ENCODE results near the gene LYRM7. TPM values are rescaled to one million over a fixed set of nuclear protein-coding genes. Genes with fewer than 3 reads are reported as not detected.

The LYRM7 gene
- total RNA-seq, 2 experiments from 2014 or later, result 8.3 to 11.9 TPM

GRCh38 chr5:131209506-131210150, 38.9 kb downstream of the LYRM7 start:
- Mint-ChIP-seq H3K27me3 (no peaks in the 10 kb centered on the region), H3K9me3 (peaks cover 2% of the 10 kb centered on the region), H3K27ac (peak overlapping the region; percentile 96), H3K4me1 (ENCODE audit: low read depth) (peaks cover 62% of the 10 kb centered on the region), H3K4me3 (peak overlapping the region; percentile 77), H3K36me3 (ENCODE audit: low read depth) (no peaks in the 10 kb centered on the region)
- Histone ChIP-seq H3K4me1 (ENCODE audit: insufficient read depth, low read length) (peaks cover 25% of the 10 kb centered on the region), H3K36me3 (ENCODE audit: insufficient read depth, low read length) (no peaks in the 10 kb centered on the region), H3K4me3 (ENCODE audit: low read length) (peak overlapping the region; percentile 19), H3K9me3 (ENCODE audit: control insufficient read depth in 1 of 2, insufficient read depth in 1 of 2, low read length in 2 of 2) (no peaks in the 10 kb centered on the region), H3K27ac (ENCODE audit: low read depth in 1 of 2, low read length in 2 of 2) (peak overlapping the region; percentile 69 to 79), H3K27me3 (ENCODE audit: control insufficient read depth in 1 of 2, insufficient read depth in 2 of 2, low read length in 2 of 2) (no peaks in the 10 kb centered on the region)
- no peak for TF ChIP-seq CTCF (IDR thresholded peaks at IDR 0.05)
- CTCF ChIA-PET, result interaction anchor here (0.9 to 1.1 kb wide), 3 partner anchors 10 to 176 kb away, joined by 3 to 5 read pairs (median 3); no protein-coding TSS in a partner anchor
- POLR2A ChIA-PET, result interaction anchor here (0.7 to 4.3 kb wide), 22 partner anchors 12 to 205 kb away, joined by 3 to 54 read pairs (median 4); partner anchors contain the start of genes CDC42SE2 and HINT1
- peak; percentile 7 to 91 (median 40) for DNase-seq
- peak; percentile 93 for ATAC-seq (ENCODE audit: poor library complexity)
- intact Hi-C loops (cut with DNase I, micrococcal nuclease), result loop anchor here (1.0 to 5.0 kb wide), 5 partner anchors 38 to 173 kb away; partner anchors contain the start of gene LYRM7 (in 1 of the 2)

- intact Hi-C loops (cut with DNase I, micrococcal nuclease), result loop anchor here in 1 of 2 experiments (5.0 kb wide), 1 partner anchor 37 kb away; no protein-coding TSS in a partner anchor
- peak overlapping the region; percentile 19 for H3K4me3 ChIP-seq (ENCODE audit: low read length)
These were observed 39.4 kb downstream of the LYRM7 start for GRCh38 chr5:131210151-131210510.

GRCh38 chr5:131211669-131212068, 40.9 kb downstream of the LYRM7 start:
- intact Hi-C loops (cut with DNase I, micrococcal nuclease), result loop anchor here in 1 of 2 experiments (5.0 kb wide), 1 partner anchor 36 kb away; no protein-coding TSS in a partner anchor
- Histone ChIP-seq H3K27me3 (ENCODE audit: control insufficient read depth in 1 of 2, insufficient read depth in 2 of 2, low read length in 2 of 2) (no peaks in the 10 kb centered on the region), H3K4me3 (ENCODE audit: low read length) (no peak overlapping the region), H3K9me3 (ENCODE audit: control insufficient read depth in 1 of 2, insufficient read depth in 1 of 2, low read length in 2 of 2) (no peaks in the 10 kb centered on the region), H3K27ac (ENCODE audit: low read depth in 1 of 2, low read length in 2 of 2) (no peak overlapping the region), H3K4me1 (ENCODE audit: insufficient read depth, low read length) (peaks cover 28% of the 10 kb centered on the region), H3K36me3 (ENCODE audit: insufficient read depth, low read length) (no peaks in the 10 kb centered on the region)
- DNase-seq, result no peak
- ChIA-PET POLR2A (interaction anchor here (0.6 to 4.3 kb wide), 2 partner anchors 53 to 58 kb away, joined by 3 to 54 read pairs; partner anchors contain the start of gene CDC42SE2), CTCF (interaction anchor here (0.6 kb wide), 1 partner anchor 715 kb away, joined by 3 read pairs; no protein-coding TSS in a partner anchor)
- Mint-ChIP-seq H3K4me3 (no peak overlapping the region), H3K27ac (peak overlapping the region; percentile 96), H3K27me3 (no peaks in the 10 kb centered on the region), H3K9me3 (no peaks in the 10 kb centered on the region), H3K4me1 (ENCODE audit: low read depth) (peaks cover 66% of the 10 kb centered on the region), H3K36me3 (ENCODE audit: low read depth) (no peaks in the 10 kb centered on the region)
- no peak for TF ChIP-seq CTCF (IDR thresholded peaks at IDR 0.05)
- ATAC-seq (ENCODE audit: poor library complexity), result no peak

More at GRCh38 chr5:131210151-131210510, 39.4 kb downstream of the LYRM7 start:
- DNase-seq (peak in 1 of 14 experiments; percentile 42), ATAC-seq (ENCODE audit: poor library complexity) (no peak)
- Histone ChIP-seq H3K9me3 (ENCODE audit: control insufficient read depth in 1 of 2, insufficient read depth in 1 of 2, low read length in 2 of 2) (no peaks in the 10 kb centered on the region), H3K27me3 (ENCODE audit: control insufficient read depth in 1 of 2, insufficient read depth in 2 of 2, low read length in 2 of 2) (no peaks in the 10 kb centered on the region), H3K4me1 (ENCODE audit: insufficient read depth, low read length) (peaks cover 28% of the 10 kb centered on the region), H3K27ac (ENCODE audit: low read depth in 1 of 2, low read length in 2 of 2) (peak overlapping the region; percentile 69 to 79), H3K36me3 (ENCODE audit: insufficient read depth, low read length) (no peaks in the 10 kb centered on the region)
- TF ChIP-seq CTCF (IDR thresholded peaks at IDR 0.05), result no peak
- ChIA-PET POLR2A (interaction anchor here (1.0 to 4.3 kb wide), 11 partner anchors 12 to 204 kb away, joined by 3 to 54 read pairs (median 4); partner anchors contain the start of gene CDC42SE2), CTCF (no interaction called here)
- Mint-ChIP-seq H3K4me1 (ENCODE audit: low read depth) (peaks cover 67% of the 10 kb centered on the region), H3K4me3 (peak overlapping the region; percentile 77), H3K36me3 (ENCODE audit: low read depth) (no peaks in the 10 kb centered on the region), H3K27me3 (no peaks in the 10 kb centered on the region), H3K9me3 (no peaks in the 10 kb centered on the region), H3K27ac (peak overlapping the region; percentile 96)
